AG08395 (cell line): ENCODE measurements around the gene ZYG11B.
"Not testable (repeated sequence)": the region's sequence is repeated elsewhere in the genome, so short reads cannot be mapped to it uniquely, and the experiment has no call there.

Experiments used
- DNase-seq: peaks from one replicate; pipeline ENCODE4 v3.0.0; 2012; ENCODE audit warnings: mixed read lengths, low spot score

The ZYG11B gene

GRCh38 chr1:52756020-52756419 lies 29.8 kb downstream of the ZYG11B start:
- DNase-seq = no peak

GRCh38 chr1:52759908-52760307 lies 33.7 kb downstream of the ZYG11B start:
- no peak for DNase-seq

- no peak for DNase-seq
Measured at GRCh38 chr1:52767596-52768280, 41.5 kb downstream of the ZYG11B start.

GRCh38 chr1:52769346-52770033 lies 43.2 kb downstream of the ZYG11B start:
- no peak for DNase-seq

GRCh38 chr1:52771384-52771783 lies 45.1 kb downstream of the ZYG11B start:
- DNase-seq = no peak

- no peak for DNase-seq
Measured at GRCh38 chr1:52786148-52786547, 59.9 kb downstream of the ZYG11B start.

GRCh38 chr1:52790429-52790828 lies 64.2 kb downstream of the ZYG11B start:
- DNase-seq = not testable (repeated sequence)

GRCh38 chr1:52792036-52792435 lies 65.8 kb downstream of the ZYG11B start:
- DNase-seq = no peak

- DNase-seq = not testable (repeated sequence)
Measured at GRCh38 chr1:52793717-52794116, 67.5 kb downstream of the ZYG11B start.

GRCh38 chr1:52795464-52795863 lies 69.2 kb downstream of the ZYG11B start:
- no peak for DNase-seq

- DNase-seq = no peak
Measured at GRCh38 chr1:52798331-52798730, 72.1 kb downstream of the ZYG11B start.

GRCh38 chr1:52801011-52801410 lies 74.8 kb downstream of the ZYG11B start:
- no peak for DNase-seq

- DNase-seq = not testable (repeated sequence)
Measured at GRCh38 chr1:52804083-52804482, 77.8 kb downstream of the ZYG11B start.

- no peak for DNase-seq
Measured at GRCh38 chr1:52814465-52814864, 88.2 kb downstream of the ZYG11B start.

GRCh38 chr1:52820830-52821229 lies 94.6 kb downstream of the ZYG11B start:
- DNase-seq = not testable (repeated sequence)

GRCh38 chr1:52825868-52826267 lies 99.6 kb downstream of the ZYG11B start:
- DNase-seq = no peak

GRCh38 chr1:52834798-52835197 lies 108.5 kb downstream of the ZYG11B start:
- no peak for DNase-seq

- DNase-seq = no peak
Measured at GRCh38 chr1:52836035-52836434, 109.8 kb downstream of the ZYG11B start.

- DNase-seq = not testable (repeated sequence)
Measured at GRCh38 chr1:52839175-52839574, 112.9 kb downstream of the ZYG11B start.

- peak; percentile 74 for DNase-seq
Measured at GRCh38 chr1:52842643-52843310, 116.5 kb downstream of the ZYG11B start, which contains the start of gene ZYG11A. ZYG11A (plus strand) TSS chr1:52842760; CDS start chr1:52842884, 124 bp downstream.

GRCh38 chr1:52845119-52845518 lies 118.9 kb downstream of the ZYG11B start:
- not testable (repeated sequence) for DNase-seq

- no peak for DNase-seq
Measured at GRCh38 chr1:52848423-52848822, 122.2 kb downstream of the ZYG11B start.

- no peak for DNase-seq
Measured at GRCh38 chr1:52850951-52851350, 124.7 kb downstream of the ZYG11B start.
